ENCODE measurements around the gene CC2D2A.

- TF ChIP-seq POLR2A (IDR thresholded peaks at IDR 0.05) (no peak), CTCF (IDR thresholded peaks at IDR 0.05 in 8 of 11, conservative IDR thresholded peaks at IDR 0.05 in 3 of 11) (no peak)
These were observed 35.0 kb upstream of the CC2D2A start for GRCh38 chr4:15434676-15435075.
